HEK293T (cell line): ENCODE data around the gene TOE1.

Experiments used
- BHLHE40 ChIP-seq: fragments of 450-650 bp; IDR thresholded peaks from 2 replicates; pipeline ENCODE4 v1.6.1; 2016; ENCODE audit warnings: mild to moderate bottlenecking, moderate library complexity, borderline replicate concordance
- CTBP1 ChIP-seq: fragments of 450-650 bp; IDR thresholded peaks from 2 replicates; pipeline ENCODE4 v1.6.1; 2016; ENCODE audit warnings: borderline replicate concordance
- ELF4 ChIP-seq: fragments of 450-650 bp; IDR thresholded peaks from 2 replicates; pipeline ENCODE4 v1.6.1; 2017; ENCODE audit warnings: antibody characterized with exemption
- FOXA1 ChIP-seq: fragments of 450-650 bp; IDR thresholded peaks from 2 replicates; pipeline ENCODE4 v1.6.1; 2016; ENCODE audit warnings: mild to moderate bottlenecking
- FOXK2 ChIP-seq: fragments of 450-650 bp; IDR thresholded peaks from 2 replicates; pipeline ENCODE4 v1.6.1; 2016; ENCODE audit warnings: mild to moderate bottlenecking
- FOXM1 ChIP-seq: fragments of 450-650 bp; IDR thresholded peaks from 2 replicates; pipeline ENCODE4 v1.6.1; 2017; ENCODE audit warnings: mild to moderate bottlenecking, borderline replicate concordance
- L3MBTL2 ChIP-seq: fragments of 450-650 bp; conservative IDR thresholded peaks from 2 replicates; pipeline ENCODE4 v1.6.1; 2016; ENCODE audit warnings: mild to moderate bottlenecking
- NFRKB ChIP-seq: fragments of 450-650 bp; IDR thresholded peaks from 2 replicates; pipeline ENCODE4 v1.6.1; 2016; ENCODE audit warnings: mild to moderate bottlenecking, moderate library complexity
- SP1 ChIP-seq: fragments of 450-650 bp; IDR thresholded peaks from 2 replicates; pipeline ENCODE4 v1.6.1; 2017
- SUZ12 ChIP-seq: fragments of 450-650 bp; IDR thresholded peaks from 2 replicates; pipeline ENCODE4 v1.6.1; 2016; ENCODE audit warnings: mild to moderate bottlenecking
- ZNF384 ChIP-seq: fragments of 450-650 bp; IDR thresholded peaks from 2 replicates; pipeline ENCODE4 v1.6.1; 2016

- TF ChIP-seq SP1, result no peak
- TF ChIP-seq BHLHE40, result no peak
- TF ChIP-seq FOXA1, result no peak
- TF ChIP-seq ELF4, result no peak
- TF ChIP-seq ZNF384, result no peak
- TF ChIP-seq FOXM1, result no peak
- TF ChIP-seq FOXK2, result no peak
- TF ChIP-seq CTBP1, result no peak
- TF ChIP-seq SUZ12, result no peak
- no peak for TF ChIP-seq L3MBTL2
- no peak for TF ChIP-seq NFRKB
These were observed 46.2 kb downstream of the TOE1 start for GRCh38 chr1:45386219-45386618.
